ENCODE results near the gene PRTFDC1.

- TF ChIP-seq POLR2AphosphoS5 (IDR thresholded peaks at IDR 0.05; ENCODE audit: low read depth, low read length) (no peak), REST (IDR thresholded peaks at IDR 0.05; ENCODE audit: insufficient read depth in 1 of 2, low read depth in 2 of 2, low read length in 2 of 2) (no peak), TAF1 (IDR thresholded peaks at IDR 0.05; ENCODE audit: borderline replicate concordance, insufficient read depth, low read length) (no peak)
Observed at GRCh38 chr10:24816868-24817396, 135.5 kb downstream of the PRTFDC1 start.
